ENCODE measurements around the gene ALOX12. TPM values are rescaled to one million over a fixed set of nuclear protein-coding genes. Genes with fewer than 3 reads are reported as not detected.

The ALOX12 gene
- total RNA-seq, 4 donors from 2014 or later: 0.25 TPM; not detected in 3

GRCh38 chr17:7022781-7023571, 27.1 kb downstream of the ALOX12 start, which contains the start of gene BCL6B:
BCL6B (plus strand) TSS chr17:7023050; CDS start chr17:7023672, 622 bp downstream.
- no peak for TF ChIP-seq CTCF (IDR thresholded peaks at IDR 0.05)
- DNase-seq (ENCODE audit: low spot score): no peak
- ATAC-seq (ENCODE audit: low FRiP score): no peak

- TF ChIP-seq CTCF (IDR thresholded peaks at IDR 0.05): no peak
- DNase-seq (ENCODE audit: low spot score) (peak; percentile 90), ATAC-seq (ENCODE audit: low FRiP score) (peak; percentile 75)
Measured at GRCh38 chr17:7023576-7024401, 27.9 kb downstream of the ALOX12 start.

GRCh38 chr17:7024402-7024785, 28.5 kb downstream of the ALOX12 start:
- ATAC-seq (ENCODE audit: low FRiP score) (no peak), DNase-seq (ENCODE audit: low spot score) (no peak)
- no peak for TF ChIP-seq CTCF (IDR thresholded peaks at IDR 0.05)

- DNase-seq (ENCODE audit: low spot score) (no peak), ATAC-seq (ENCODE audit: low FRiP score) (no peak)
- no peak for TF ChIP-seq CTCF (IDR thresholded peaks at IDR 0.05)
Measured at GRCh38 chr17:7025245-7025644, 29.4 kb downstream of the ALOX12 start.

GRCh38 chr17:7026471-7027115, 30.7 kb downstream of the ALOX12 start:
- no peak for DNase-seq (ENCODE audit: low spot score)
- TF ChIP-seq CTCF (IDR thresholded peaks at IDR 0.05): no peak
- no peak for ATAC-seq (ENCODE audit: low FRiP score)

- TF ChIP-seq CTCF (IDR thresholded peaks at IDR 0.05): no peak
- ATAC-seq (ENCODE audit: low FRiP score) (no peak), DNase-seq (ENCODE audit: low spot score) (no peak)
Measured at GRCh38 chr17:7027335-7027734, 31.5 kb downstream of the ALOX12 start.
